Activated T-cell treated with anti-CD3 and anti-CD28 coated beads, Interleukin-2, amount 50 U/mL, for 1 hour (primary cell): ENCODE data around the gene SCN9A.
"Not testable (repeated sequence)": the region's sequence is repeated elsewhere in the genome, so short reads cannot be mapped to it uniquely, and the experiment has no call there.

Source experiments
- DNase-seq: peaks from one replicate; pipeline ENCODE4 v3.0.0-alpha.2; 2020

SCN9A gene

DNA sequence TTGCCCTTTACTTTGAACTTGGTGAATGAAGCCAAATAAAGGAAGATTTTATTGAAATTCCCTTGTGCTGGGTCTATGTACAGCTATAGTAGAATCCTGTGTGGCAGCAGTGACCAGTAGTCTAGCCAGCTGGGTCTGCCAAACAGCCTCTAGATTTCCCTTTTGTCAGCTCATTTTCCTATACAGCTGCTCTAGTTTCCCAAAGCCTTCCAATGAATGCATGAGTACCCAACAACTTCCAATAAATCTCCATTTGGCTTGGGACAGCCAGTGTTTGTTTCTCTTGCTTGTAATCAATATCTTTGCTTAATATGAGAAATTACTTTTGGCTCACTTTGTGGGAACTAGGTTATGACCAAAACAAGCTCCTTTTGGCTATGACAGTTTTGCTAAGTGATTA, 43.6 kb downstream of the SCN9A start:
- no peak for DNase-seq

DNA sequence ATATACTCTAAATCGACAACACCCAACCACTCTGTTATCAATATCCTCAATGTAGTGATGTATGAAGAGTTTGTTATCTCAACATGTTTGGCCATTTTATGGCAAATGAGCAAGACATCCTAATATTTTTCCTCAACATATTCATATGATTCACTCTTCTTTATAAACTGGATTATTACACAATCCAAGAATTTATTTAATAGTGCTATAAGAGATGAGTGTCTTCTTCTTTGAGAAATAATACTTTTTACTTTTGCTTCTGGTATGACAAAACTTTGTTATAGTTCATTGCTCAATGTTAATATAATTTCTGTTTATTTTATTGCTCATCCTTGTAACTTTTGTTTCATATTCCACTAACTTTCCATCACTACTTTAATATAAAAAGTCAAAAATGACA, 44.3 kb downstream of the SCN9A start:
- DNase-seq, result no peak

DNA sequence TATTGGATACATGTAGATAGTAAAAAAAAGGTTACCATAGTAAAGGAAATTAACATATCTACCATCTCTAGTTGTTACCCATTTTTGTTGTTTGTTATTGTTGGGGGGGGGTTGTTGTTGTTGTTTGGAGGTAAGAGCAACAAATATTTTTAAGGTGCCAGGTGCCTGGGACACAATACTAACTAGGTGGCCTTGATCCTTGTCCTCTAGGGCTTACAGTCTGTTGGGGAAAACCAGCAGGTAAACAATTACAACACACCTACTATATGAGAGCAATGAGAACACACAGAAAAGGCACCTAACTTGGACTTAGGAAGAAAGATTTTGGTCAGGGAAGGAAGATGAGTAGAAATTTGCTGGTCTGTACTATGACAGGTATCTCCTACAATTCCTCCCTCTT, 46.3 kb downstream of the SCN9A start:
- no peak for DNase-seq

DNA sequence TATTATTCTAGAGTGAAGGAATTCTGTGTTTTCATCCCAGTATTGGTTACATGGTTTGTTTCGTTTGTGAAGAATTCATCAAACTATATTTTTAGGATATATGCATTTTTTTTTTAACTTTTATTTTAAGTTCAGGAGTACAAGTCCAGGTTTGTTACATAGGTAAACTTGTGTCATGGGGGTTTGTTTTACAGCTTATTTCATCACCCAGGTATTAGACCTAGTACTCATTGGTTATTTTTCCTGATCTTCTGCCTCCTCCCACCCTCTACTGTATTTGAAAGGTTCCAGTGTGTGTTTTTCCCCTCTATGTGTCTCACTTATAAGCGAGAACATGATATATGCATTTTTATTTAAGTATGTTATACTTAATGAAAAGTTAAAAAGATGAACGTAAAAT, 47.6 kb downstream of the SCN9A start:
- no peak for DNase-seq

DNA sequence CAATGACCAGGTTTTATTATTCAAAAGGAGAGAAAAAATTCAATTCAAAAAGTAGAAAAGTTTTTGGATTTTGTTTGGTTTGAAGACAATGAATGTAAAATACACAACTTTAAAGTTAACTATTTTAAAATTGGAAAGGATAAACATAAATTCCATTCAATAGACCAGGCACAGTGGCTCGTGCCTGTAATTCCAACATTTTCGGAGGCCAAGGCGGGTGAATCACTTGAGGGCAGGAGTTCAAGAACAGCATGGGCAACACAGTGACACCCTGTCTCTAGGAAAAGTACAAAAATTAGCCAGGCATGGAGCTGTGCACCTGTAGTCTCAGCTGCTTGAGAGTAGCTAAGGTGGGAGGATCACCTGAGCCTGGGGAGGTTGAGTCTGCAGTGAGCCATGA, 54.7 kb downstream of the SCN9A start:
- no peak for DNase-seq

DNA sequence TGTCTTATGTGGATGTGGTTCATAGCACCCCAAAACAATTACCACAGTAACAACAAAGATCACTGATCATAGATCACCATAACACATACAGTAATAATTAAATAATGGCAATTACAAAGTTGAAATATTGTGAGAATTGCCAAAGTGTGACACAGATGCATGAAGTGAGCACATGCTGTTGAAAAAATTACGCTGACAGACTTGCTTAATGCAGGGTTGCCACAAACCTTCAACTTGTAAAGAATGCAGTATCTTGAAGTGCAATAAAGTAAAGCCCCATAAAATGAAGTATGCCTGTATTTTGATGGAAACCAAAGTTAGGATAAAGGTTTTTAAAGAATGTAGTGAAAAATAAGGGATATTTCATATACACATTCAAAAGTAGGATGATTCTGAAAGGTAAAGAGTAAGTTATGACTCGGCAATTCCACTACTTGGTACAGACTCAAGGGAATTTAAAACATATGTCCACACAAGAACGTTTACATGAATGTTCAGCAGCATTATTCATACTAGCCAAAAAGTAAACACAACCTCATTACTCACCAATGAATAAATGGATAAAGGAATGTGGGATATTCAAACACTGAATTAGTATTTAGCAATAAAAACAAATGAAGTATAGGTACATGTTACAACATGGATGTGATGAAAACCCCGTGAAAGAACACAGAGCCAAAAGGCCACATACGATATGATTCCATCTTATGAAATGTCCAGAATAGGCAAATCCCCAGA, 61.6 kb downstream of the SCN9A start:
- no peak for DNase-seq

DNA sequence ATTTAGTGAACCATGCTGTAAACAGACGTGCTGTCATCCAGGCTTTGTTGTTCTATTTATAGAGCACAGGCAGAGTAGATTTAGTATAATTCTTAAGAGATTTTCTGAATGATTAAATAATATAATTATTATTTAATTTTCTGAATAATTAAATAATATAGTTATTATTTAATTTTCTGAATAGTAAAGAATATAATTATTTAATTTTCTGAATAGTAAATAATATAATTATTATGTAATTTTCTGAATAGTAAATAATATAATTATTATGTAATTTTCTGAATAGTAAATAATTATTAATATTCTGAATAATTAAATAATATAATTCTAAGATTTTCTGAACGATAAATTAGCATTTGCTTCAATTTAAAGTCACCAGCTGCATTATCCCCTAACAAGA, 62.9 kb downstream of the SCN9A start:
- not testable (repeated sequence) for DNase-seq

DNA sequence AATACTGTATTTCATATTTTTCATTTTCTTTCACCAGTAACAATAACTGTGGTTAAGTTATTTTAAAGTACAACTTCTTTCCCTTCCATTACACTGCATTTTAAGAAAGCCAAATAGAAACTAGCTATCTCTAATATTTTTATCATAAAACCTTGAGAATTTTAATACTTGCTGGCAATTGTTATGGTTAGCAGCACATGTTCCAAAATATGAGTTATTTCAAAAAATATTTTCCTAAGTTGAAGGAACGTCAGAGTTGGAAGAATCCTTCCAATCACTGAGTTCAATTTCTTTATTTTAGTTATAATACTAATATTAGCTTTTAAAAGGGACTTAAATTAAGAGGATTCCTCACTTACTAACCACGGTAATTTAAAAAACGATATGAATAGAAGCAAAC, 68.4 kb downstream of the SCN9A start:
- DNase-seq, result no peak

DNA sequence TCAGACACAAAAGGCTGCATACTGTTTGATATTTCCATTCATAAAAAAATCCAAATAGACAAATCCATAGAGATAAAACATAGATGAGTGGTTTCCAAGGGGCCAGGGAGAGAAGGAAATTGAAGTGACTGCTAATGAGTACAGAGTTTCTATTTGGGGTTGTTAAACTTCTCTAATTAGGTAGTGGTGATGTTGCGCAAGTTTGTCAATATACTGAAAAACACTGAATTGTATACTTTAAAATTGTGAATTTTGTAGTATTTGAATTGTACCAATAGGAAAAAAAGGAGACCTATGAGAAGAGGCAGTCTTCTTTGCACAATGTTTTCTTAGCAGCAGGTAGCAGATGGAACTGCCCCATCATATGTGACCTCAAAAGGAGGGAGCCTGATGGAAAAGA, 71.1 kb downstream of the SCN9A start:
- DNase-seq, result no peak

DNA sequence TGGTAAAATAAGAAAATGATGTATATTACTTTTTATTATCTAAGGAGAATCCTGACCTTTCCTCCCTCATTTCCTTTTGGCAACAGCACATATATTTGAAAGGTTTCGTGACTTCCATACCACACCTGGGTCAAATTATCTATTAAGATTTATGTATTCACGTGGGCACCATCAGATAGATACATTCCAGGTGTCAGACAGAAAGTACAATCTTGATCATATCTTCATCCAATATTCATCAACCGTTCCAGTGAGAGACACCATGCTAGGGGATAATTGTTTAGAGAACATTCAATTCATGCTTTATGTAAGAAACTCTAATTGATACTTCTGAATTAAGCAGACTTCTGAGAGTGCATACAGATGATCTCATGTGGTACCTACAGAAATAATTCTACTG, 73.7 kb downstream of the SCN9A start:
- no peak for DNase-seq

DNA sequence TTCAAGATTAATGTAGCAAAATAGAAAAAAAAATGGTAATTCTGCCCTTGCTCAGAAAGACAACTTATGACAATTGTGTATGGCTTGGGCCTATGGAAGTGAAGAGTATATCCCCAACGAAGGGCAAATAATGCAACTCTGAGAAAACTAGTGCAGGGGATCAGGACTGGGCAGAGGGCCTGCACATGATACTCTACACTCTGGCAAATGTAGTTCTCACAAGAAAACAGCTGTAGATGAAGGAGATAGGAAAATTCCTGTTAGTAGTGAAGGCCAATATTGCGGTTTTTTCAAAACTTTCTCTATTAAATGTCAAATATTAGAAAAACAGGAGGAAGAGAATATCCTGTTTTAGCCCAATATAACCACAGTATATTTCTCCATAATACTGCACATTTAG, 77.8 kb downstream of the SCN9A start:
- DNase-seq, result no peak

DNA sequence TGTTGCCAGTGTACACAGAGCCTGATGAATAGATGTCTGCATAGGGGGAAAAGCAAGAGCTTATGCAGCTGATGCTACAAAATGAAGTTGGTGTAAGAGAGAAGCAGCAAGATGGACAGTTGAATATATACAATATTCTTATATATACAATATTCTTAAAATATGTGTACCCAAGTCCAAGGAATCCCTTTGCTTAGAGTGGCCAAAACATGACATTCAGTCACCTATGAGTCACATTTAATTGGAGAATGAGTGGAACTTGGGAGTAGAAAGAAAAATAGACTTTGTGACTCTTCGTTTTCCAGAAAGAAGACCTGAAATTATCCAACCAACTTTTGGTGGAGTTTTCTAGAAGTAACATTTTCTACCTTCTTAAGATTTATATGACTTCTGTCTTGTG, 81.8 kb downstream of the SCN9A start:
- no peak for DNase-seq

DNA sequence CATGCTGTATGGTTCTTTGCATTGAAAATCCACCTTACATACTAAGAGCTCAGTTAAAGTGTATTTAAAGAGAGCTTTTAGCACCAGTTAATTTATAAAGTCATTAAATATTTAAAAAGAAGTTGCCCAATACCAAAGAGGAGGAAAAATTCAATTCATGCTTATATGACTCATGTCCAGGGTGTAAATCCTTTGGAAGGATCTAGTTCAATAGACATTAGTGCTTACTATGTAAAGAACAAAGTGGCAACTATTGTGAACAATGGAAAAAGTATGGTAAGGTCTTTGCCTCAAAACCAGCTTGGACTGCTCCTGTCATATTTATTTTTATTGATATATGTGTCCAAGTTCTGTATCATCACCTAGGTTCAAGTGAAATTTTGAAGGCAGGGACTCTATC, 90.5 kb downstream of the SCN9A start:
- no peak for DNase-seq

DNA sequence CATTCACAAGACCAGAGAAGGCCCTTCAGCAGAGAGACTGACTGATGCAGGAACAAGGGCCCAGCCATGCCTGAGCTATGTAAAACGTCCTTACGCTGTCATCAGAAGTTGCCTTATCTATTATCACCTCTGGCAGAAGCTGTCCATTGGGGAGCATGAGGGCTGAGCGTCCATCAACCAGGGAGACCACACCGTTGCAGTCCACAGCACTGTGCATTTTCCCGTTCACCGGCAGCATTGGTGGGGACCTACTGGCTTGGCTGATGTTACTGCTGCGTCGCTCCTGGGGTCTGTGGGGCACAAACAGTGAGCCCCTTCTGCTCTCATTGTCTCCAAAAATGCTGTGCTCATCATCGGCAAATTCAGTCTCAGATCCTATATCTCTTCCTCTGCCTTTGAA, 91.4 kb downstream of the SCN9A start:
- no peak for DNase-seq

DNA sequence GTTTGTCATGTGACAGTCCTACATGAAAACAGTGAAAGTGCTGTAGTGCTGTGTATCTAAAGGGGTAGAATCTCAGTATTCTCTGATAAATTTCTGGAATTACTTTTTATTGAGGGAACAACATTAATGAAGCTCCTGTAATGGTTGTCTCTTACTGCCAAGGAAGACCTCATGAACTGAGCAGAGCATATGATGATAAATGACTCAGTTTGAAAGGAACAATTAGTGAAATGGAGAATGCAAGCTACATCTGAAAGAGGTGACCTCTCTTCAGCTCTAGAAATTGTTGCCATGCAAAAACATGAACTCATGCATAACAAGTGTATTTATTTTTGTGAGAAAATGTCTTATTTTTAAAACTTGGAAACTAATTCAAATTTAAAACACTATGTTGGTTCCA, 93.6 kb downstream of the SCN9A start:
- DNase-seq, result no peak

DNA sequence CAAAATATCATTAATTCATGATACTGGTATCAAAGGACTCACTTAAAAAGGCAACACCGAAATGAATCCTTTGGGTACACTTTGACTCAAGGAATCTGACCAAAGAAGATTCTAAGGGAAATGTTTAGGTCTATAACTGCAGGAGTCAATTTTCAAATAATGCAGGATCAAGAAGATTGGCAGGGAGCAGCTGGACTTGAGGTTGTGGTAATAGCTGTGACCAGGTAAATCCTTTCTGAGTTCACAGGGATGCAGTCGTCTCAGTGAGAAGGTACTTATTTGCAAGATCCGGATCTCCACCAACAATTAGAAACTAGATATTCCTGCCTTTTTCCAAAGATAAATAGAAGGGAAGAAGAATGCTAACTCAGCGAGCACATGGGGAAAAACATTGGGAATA, 96.9 kb downstream of the SCN9A start:
- DNase-seq, result no peak

DNA sequence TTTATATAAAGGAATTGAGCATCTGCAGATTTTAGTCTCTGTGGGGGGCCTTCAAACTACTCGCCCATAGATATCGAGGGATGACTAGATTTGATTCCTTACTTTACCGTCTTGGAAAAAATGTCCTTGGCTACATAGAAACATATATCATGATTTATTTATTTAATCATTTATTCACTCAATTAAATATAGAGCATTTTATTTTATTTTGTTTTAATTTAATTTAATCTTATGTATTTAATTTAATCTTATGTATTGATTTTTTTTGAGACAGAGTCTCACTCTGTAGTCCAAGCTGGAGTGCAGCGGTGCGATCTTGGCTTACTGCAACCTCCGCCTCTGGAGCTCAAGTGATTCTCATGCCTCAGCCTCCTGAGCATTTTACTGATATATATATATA, 105.4 kb downstream of the SCN9A start:
- DNase-seq, result no peak

DNA sequence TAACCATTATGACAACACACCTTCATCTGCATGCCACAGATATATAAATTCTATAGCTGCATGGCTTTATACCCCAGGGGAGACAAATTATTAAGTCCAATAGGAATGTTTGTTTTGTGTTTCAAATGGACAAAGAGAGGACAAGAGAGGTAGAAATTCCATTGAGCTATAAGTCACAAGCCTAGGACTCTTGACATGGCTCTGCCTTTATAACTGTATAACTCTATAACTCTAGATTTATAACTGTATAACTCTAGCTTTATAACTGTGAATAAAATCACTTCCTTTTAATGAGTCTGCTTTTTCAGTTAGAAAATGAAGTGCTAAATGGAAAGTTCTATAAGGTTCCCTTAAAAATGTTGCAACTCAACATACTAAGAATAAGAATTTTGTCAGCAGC, 106.4 kb downstream of the SCN9A start:
- no peak for DNase-seq

DNA sequence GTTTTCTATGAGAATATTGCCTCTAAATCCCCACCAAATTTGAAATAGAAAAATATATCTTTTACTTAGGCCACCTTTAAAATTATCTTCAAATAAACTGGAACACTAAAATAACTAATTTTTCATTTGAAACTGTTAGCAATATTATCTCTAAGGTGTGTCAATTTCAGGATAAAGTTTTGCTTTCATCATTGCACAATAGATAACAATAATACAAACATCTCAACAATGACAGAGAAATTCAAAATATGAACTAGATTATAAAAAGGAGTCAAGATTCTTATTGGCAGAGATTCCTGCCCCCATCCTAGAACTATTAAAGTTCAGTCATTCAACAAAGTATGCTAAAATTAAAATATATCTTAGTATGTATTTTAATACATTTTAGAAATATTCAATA, 117.9 kb downstream of the SCN9A start:
- no peak for DNase-seq

DNA sequence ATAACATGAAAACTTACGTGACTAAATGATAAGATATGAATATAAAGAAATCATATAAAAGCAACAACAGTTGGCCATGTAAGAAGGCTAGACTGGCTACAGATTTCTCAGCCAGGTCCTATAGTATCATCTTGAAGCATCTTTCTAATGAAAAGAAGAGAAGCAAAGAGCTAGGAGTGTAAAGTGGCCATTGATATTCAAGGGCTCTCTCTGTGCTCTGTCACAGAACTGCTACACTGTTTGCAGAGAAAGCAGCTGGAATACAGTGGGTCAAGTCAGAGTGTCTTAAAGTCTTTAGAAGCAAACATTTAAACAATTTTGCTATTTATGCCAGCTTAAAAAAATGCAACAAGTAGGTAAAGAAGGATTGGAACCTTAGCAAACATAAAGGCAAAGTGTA, 118.8 kb downstream of the SCN9A start:
- DNase-seq, result no peak

DNA sequence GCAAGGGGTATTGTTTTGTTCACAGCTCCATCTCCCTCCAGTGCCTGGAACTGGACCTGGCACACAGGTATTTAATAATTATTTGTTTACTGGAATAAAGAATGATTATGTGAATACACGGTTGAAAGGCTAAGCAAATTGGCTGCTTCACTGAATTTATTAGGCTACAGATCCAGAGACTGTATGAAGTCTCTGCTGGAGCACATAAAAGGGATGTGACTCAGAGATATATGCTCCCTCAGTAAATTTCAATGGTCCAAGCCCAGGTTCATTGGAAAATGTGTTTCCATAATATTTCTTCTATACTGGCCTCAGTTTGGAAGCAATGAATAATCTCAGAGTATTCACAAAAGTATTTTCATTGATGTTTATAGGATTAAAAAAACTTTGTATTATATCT, 126.4 kb downstream of the SCN9A start:
- DNase-seq, result no peak

DNA sequence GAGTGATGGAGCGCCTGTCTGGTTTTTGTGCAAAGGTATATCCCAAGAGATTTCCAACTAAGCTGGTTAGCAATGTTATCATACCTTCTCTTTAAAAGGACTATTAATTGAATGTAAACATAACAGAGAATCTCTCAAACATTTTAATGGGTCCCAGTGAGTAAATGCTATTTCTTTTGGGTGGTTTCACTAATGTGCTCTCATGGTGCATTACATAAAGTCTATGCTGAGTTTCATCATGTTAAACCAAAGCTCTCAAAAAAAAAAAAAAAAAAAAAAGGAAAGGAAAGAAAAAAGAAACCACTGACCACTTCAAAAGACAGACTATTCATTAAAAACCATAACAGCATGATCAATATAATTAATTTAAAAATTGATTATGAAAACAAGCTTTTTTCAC, 128.8 kb downstream of the SCN9A start:
- no peak for DNase-seq

DNA sequence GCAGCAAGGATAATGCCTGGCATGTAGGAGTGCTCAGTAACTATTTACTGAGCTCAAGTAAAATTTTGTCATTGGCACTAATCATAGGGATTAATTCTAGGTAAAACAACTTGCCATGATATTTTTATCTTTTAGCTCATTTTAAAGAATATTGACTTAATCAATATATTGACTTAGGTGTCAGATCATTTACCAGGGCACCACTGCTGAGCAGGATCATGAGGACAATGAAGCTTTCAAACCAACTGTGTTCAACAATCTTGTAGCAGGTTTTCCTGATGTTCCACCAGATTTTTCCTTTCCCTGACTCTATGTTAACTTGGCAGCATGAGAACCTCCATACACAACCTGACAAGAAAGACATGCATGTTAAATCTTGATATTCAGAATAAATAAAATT, 133.4 kb downstream of the SCN9A start:
- DNase-seq, result no peak

DNA sequence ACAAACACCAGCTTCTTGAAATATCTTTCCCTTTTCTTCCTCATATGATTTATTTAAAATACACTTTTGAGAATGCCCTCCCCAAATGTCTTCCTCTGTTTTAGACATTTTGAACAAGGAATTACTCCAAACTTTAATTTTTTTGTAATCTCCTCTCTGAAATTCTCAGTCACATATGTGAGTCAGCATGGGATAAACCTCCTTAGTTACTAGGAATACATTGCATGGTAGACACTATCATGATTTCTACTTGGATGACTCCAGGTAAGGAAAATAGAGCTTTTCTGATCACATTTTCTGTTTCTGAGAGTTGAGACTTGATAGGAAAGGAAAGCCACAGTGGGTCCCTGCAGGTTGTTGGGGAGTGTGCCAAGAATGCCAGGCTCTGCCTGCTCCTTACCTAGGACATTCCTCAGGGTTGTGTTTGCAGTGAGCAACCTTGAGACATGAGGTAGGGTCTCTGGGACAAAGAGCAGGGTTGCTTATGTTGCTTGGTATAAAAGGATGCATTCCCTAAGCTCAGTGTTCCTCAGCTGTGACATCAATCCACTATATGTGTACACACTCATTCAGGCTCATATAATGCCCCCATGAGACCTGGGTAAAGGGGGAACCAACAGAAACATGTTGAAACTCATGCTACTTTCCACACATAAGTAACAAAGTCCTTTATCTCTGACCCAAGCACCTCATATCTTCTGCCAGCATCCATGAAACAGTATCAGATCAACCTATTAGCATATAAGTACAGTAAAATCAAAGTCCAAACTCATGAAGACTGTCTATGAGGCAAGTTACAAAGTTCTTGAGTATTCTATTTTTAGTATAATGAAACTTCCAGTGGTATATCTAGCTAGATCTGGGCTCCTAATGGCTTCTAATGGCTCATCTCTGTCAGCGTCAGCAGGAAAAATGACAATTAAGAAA, 135.1 kb downstream of the SCN9A start:
- no peak for DNase-seq

DNA sequence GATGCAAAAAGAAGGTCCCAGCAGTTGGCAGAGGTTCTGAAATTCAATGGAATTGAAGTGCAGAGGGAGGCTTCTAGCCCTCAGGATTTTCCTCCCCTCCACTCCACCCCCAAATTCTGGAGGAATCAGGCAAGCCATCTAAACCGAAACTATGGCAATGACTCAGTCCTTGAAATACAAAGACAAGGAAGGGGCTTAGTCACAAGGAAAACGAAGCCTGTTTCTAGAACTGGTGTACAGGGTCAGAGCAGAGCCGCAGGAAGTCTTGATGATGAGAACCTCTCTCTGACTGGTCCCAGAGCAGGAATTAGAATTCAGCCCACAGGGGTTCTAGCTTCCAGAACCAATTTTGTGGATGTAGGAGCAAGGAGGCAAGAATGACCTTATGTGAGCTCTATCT, 136.2 kb downstream of the SCN9A start:
- no peak for DNase-seq
